GM20000 (cell line): ENCODE results near the gene ONECUT1.

Experiments used
- DNase-seq: peaks from one replicate; pipeline ENCODE4 v3.0.0; 2012; ENCODE audit warnings: low spot score
- CTCF ChIP-seq: IDR thresholded peaks from 2 replicates; pipeline ENCODE4 v1.5.1; 2012; ENCODE audit warnings: mild to moderate bottlenecking, control low read depth; ENCODE audit errors: extremely low read depth, missing control alignments

Gene ONECUT1

GRCh38 chr15:52714968-52715367 is 75.2 kb downstream of the ONECUT1 start:
- no peak for DNase-seq
- no peak for TF ChIP-seq CTCF

- no peak for DNase-seq
These were observed 79.3 kb downstream of the ONECUT1 start for GRCh38 chr15:52710708-52711389.

GRCh38 chr15:52710050-52710707 is 80.0 kb downstream of the ONECUT1 start:
- no peak for TF ChIP-seq CTCF
- peak; percentile 13 for DNase-seq

More at GRCh38 chr15:52710708-52711389, 79.3 kb downstream of the ONECUT1 start:
- no peak for TF ChIP-seq CTCF

GRCh38 chr15:52709187-52709981 is 80.8 kb downstream of the ONECUT1 start:
- TF ChIP-seq CTCF, result no peak
- DNase-seq, result peak; percentile 29
